NB4 (cell line): ENCODE results near the gene CD70.

Source experiments
- POLR2A ChIP-seq: IDR thresholded peaks from 2 replicates; pipeline ENCODE4 v1.6.1; 2011; ENCODE audit warnings: mild to moderate bottlenecking; ENCODE audit not compliant: insufficient read length; ENCODE audit errors: extremely low read depth
- TF ChIP-seq, protein P1 (sequence below): IDR thresholded peaks from one replicate; pipeline ENCODE4 v1.5.1; 2012; ENCODE audit warnings: low read depth, low read length

DNA sequence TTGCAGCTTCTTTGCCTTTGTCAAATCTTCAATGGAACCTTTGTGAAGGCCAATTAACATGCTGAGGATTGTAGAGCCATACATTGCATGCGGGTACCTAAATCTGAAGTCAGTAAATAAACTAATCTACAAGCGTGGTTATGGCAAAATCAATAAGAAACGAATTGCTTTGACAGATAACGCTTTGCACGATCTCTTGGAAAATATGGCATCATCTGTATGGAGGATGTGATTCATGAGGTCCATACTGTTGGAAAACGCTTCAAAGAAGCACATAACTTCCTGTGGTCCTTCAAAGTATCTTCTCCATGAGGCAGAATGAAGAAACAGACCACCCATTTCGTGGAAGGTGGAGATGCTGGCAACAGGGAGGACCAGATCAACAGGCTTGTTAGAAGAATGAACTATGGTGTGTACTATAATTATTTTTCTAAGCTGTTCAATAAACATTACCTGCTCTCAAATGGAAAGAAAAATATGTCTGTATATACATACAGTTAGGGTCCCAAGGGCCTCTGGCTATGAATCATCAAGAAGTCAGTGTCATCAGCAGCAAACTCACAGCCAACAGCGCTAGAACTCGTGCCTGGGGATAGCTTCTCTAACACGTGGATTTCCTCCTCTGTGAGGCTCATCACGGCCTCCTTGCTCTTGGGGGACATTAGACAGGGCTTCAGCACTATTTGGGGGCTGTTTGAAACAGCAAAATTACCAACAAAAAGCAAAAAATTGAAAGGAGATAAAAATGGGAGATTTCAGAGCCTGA, 2.9 kb upstream of the CD70 start:
- TF ChIP-seq, protein P1, sequence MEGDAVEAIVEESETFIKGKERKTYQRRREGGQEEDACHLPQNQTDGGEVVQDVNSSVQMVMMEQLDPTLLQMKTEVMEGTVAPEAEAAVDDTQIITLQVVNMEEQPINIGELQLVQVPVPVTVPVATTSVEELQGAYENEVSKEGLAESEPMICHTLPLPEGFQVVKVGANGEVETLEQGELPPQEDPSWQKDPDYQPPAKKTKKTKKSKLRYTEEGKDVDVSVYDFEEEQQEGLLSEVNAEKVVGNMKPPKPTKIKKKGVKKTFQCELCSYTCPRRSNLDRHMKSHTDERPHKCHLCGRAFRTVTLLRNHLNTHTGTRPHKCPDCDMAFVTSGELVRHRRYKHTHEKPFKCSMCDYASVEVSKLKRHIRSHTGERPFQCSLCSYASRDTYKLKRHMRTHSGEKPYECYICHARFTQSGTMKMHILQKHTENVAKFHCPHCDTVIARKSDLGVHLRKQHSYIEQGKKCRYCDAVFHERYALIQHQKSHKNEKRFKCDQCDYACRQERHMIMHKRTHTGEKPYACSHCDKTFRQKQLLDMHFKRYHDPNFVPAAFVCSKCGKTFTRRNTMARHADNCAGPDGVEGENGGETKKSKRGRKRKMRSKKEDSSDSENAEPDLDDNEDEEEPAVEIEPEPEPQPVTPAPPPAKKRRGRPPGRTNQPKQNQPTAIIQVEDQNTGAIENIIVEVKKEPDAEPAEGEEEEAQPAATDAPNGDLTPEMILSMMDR = no peak
- no peak for TF ChIP-seq POLR2A
